ENCODE data around the gene TTC39A. TPM values are rescaled to one million over a fixed set of nuclear protein-coding genes. Genes with fewer than 3 reads are reported as not detected.

Gene TTC39A
- polyA plus RNA-seq, 10 donors = 3.2 to 7.7 (median 4.3) TPM

DNA sequence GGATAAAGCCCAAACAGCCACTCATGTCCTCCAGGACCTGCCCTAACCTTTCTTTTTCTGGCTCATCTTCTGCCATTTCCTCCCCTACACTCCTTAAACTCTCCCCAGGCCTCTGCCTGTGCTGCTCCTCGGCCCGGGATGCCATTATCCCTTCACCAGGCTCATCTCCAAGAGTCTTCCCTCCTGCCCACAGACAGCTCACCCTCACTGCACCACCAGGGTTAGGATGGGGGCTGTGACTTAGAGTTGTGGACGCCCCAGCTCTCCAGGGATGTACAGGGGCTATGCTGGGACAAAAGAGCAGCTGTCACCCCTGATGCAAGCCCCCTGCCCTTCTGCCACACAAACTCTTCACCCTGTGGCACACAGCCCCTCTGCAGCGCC is 32.0 kb downstream of the TTC39A start:
- no peak for DNase-seq

DNA sequence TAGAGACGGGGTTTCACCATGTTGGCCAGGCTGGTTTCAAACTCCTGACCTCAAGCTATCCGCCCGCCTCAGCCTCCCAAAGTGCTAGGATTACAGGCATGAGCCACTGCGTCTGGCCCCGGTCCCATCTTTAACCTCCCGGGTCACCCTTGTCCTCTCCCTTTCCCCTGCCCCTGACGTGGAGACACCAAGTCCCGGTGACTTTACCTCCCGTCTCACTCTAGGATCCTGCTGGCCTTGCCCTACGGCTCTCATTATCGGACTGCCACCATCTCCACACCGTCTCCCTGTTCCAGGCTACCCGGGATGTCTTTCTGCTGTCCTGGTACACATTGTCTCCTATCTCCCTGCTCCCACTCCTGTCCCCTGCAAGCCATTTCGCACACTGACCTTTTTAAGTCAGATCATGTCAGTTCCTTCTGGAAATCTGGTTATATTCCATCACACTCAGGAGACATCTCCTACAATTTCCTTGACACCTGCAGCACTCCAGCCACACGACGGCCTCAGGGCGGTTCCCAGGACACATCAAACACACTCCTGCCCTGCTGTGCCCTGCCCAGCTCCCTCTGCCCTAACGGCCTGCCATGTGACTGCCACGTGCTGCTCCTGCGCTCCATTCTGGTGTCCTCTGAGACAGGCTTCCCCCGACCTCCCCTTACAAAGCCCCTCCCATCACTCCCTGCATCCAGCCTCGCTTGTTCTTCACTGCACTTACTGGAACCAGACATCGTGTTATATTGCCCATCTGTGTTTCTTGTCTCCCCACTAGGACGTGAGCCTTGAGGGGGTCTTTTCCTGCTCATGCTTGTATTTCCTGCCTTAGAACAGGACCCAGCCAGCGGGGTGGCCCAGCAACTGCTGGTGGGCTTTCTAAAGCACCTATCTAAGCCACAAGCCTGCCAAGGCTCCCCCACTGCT is 32.7 kb downstream of the TTC39A start:
- DNase-seq = no peak

DNA sequence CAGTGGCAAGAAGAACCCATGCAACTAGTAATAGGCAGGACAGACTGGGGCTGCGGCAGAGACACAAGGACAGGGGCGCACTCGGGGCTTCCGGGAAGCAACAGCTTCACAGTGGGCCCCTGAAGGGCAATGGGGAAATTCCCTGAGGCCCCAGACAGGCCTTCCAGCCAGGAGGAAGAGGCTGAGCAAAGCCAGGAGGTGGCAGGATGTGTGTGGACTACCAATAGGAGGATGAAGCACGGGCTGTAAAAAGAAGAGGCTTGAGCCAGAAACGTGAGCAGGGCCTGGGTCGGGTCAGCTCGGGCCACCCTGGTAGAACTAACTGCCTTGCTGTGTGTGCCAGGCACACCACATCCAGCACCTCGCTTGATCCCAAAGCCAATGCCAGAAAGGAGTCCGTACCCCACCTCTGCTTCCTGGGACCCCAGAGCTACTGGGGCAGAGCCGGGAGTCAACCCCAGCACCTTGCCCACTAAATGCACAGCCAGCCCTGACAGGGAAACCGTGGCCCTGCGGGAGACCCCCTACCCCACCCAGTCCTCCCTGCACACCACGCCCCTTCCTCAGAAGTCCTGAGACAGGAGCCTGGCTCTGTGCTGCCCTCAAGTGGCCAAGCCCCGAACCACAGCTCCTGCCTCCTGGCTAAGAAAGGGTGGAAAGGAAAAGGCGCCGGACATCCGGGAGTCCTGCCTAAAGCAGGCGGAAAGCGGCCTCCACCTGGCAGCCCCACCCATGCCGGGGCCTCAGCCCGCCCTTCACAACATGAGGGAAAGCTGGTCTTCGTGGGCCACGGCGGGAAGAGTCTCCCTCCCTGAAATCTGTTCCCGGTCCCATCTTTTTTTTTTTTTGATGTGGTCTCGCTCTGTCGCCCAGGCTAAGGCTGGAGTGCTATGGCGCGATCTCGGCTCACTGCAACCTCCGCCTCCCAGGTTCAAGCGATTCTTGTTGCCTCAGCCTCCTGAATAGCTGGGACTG is 33.7 kb downstream of the TTC39A start:
- peak; percentile 70 to 92 (median 86) for DNase-seq

DNA sequence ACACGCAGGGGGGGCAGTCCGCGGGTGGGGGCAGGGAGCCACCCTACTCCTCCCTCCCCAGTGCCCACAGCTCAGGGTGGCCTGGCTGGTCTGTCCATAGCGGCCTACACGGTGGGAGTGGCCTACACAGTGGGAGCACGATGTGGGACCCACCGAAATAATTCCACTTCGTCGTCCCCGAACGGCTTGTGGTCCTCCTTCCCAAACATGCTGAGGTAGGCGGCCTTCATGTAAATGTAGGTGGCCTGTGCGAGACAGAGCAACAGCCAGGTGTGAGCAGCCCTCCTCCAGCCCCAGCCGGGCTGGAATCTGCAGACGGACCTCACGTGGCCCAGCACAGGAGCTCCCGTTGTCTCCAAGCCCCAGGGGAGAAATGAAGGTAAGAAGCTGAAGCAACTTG is 34.4 kb downstream of the TTC39A start:
- DNase-seq = no peak

DNA sequence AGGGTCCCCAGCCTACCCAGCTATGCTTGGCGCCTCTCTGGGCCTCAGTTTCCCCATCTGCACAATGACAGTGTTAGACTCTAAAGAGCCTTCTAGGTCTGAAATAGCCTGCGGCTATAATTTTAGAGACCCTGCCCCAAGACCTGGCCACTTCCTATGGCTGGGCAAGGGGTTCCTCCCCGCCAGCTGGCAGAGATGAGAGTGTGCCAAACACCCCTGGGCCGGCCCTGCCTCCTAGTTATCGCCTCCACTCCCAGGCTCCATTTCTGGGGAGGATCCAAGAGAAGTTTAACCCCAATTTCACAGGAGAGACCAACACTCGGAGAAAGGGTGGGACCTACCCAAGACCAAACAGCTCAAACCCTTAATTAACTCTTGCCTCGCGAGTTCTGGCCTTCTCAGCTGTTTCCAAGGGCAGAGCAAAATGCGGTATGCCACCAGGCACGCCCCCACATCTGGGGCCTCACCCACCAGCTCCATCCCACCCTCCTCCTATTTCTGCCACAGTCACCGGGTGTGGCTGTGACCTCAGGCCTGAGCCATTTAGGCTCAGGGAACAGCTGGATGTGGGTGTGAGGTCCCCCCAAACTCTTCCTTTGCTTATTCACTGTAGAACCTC is 35.7 kb downstream of the TTC39A start:
- DNase-seq = no peak

GRCh38 chr1:51293898-51294515 is 36.4 kb downstream of the TTC39A start:
- no peak for DNase-seq

GRCh38 chr1:51290489-51290847 is 39.9 kb downstream of the TTC39A start:
- DNase-seq = no peak

- DNase-seq = no peak
Measured at GRCh38 chr1:51289676-51290488, 40.5 kb downstream of the TTC39A start.

GRCh38 chr1:51288578-51288977 is 41.8 kb downstream of the TTC39A start:
- no peak for DNase-seq

GRCh38 chr1:51287966-51288365 is 42.4 kb downstream of the TTC39A start:
- no peak for DNase-seq

DNA sequence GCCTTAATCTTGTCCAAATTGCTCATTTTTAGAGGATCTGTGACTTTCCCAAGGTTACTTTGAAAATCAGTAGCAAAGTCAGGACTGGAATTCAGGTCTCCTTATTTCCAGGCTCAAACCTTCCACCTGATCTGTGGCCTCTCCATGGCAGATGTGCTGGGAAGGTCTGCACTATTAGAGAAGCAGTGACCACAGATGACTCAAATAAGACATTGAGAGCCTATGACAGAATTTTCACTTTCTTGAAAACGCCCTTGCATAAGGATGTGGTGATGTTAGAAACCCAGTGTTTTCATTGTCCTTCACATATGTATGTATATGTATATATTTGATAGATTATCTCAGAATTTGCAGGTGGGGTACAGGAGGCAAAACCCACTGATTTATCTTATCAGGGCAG is 45.3 kb downstream of the TTC39A start:
- DNase-seq = no peak

DNA sequence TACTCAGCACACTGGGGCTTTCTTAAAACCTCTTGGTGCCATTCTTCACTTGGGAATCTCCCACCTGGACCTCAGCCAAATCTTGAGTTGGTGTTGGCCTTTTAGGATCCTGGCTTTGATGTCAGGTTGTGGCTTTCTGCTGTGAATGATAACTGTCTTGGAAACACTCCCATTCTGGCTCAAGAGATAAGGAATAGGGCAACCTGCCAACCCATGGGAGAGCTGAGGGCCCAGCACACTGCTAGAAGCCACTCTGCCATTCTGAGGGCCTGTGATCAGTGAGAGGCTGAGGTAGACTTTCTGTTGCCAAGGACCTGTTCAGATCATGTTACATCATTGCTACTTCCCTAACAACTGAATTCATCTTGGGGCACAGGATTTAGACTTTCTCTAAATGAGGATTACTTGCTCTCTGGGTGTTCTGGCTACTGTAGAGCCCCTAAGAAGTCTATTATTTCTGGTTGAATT is 45.8 kb downstream of the TTC39A start:
- no peak for DNase-seq

GRCh38 chr1:51283979-51284378 is 46.4 kb downstream of the TTC39A start:
- DNase-seq = no peak

DNA sequence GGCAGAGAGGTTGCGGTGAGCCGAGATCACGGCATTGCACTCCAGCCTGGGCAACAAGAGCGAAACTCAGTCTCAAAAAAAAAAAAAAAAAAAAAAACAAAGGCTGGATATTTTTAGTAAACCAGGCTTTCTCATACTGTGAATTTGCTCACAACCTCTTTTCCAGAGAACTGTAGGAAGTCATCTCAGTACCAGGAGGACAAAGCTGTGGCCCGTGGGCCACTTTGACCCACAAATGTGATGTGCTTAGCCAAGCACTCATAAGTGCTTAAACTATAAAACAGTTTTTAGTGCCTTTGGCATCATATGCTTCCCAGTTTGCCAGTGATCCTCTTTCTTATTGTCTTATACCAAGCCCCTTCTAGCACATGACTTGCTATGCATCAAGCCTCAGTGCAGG is 47.8 kb downstream of the TTC39A start:
- no peak for DNase-seq

GRCh38 chr1:51281807-51282206 is 48.6 kb downstream of the TTC39A start:
- no peak for DNase-seq

DNA sequence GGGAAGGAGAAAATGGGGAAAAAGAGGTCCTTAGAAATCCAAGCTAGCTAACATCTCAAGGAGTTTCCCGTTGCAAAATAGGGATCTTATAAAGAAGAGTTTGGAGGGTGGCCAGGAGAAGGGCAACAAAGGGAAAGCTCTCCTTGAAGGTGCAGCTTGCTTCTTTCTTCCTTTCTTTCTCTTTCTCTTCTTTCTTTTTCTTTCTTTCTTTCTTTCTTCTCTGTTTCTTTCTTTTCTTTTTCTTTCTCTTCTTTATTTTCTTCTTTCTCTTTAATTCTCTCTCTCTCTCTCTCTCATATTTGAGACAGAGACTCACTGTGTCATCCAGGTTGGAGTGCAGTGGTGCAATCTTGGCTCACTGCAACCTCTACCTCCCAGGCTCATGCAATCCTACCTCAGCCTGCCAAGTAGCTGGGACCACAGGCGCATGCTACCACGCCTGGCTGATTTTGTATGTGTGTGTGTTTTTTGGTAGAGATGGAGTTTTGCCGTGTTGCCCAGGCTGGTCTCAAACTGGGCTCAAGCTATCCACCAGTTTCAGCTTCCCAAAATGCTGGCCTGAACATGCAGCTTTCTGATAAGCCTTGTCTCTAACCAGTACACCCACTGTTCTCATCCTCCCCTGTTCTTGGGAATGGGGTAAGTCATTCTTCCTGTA is 49.9 kb downstream of the TTC39A start:
- DNase-seq = no peak

- no peak for DNase-seq
Measured at GRCh38 chr1:51276286-51276685, 54.1 kb downstream of the TTC39A start.

DNA sequence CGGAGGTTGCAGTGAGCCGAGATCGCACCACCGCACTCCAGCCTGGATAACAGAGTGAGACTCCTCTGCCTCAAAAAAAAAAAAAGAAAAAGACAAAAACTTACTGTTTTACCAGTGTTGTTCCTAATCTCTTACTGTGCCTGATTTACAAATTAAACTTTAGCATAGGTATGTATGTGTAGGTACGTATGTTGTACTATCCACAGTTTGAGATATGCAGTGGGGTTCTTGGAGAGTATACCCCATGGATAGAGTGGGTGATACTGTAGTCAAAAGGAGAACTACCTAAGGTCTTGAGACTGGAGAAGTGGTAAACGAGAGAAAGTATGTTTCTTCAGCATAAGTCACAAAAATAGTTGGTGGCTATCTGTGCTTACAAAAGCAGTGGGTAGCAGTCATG is 55.7 kb downstream of the TTC39A start:
- no peak for DNase-seq

DNA sequence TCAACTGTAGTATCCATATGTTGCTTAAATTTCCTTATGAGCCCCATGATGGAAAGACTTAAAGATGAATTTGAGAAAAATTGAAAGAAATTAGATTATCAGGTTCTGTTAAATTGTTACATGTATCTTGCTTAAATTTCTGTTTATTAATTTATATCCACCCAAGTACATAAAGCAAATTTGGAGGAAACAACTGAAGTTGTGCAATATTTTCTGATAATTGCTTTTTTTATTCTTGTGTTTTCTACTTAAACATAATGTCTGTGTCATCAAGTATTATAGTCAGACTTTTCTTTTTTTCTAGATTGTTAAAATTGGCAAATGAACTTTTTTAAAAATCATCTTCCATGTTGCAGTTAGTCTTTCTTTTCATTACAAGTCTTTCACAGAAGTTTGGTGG is 57.4 kb downstream of the TTC39A start:
- no peak for DNase-seq

GRCh38 chr1:51270751-51271150 is 59.6 kb downstream of the TTC39A start:
- peak in 1 of 3 donors; percentile 18 for DNase-seq
